Right lobe of liver (tissue), 6 donors: ENCODE results near the gene PHYHIPL. TPM values are rescaled to one million over a fixed set of nuclear protein-coding genes. Genes with fewer than 3 reads are reported as not detected.

Experiments
- ATAC-seq, 4 donors: fragments of 200-7000 bp; cut with Tn5 transposase; one replicate each; pipeline ENCODE4 v1.9.1; 2020; ENCODE audit warnings: mild to moderate bottlenecking in 4 of 4, moderate library complexity in 4 of 4
- DNase-seq, 3 donors: peaks; one replicate each; pipeline ENCODE4 v3.0.0-alpha.2; 2020
- H3K27ac ChIP-seq, 3 donors: fragments of 200-600 bp; one replicate each; pipeline ENCODE4 v1.8.0; 2022
- H3K27me3 ChIP-seq, 2 donors: fragments of 200-600 bp; one replicate each; pipeline ENCODE4 v1.8.0; 2022
- H3K36me3 ChIP-seq, 4 donors: fragments of 200-600 bp; sonication (generic) in 1 of 4; one replicate each; pipeline versions ENCODE4 v1.5.1 to v1.8.0; 2017 to 2022; ENCODE audit warnings: control low read depth in 1 of 4
- H3K4me1 ChIP-seq, 4 donors: fragments of 200-600 bp; sonication (generic) in 1 of 4; one replicate each; pipeline versions ENCODE4 v1.5.1 to v1.8.0; 2017 to 2022; ENCODE audit warnings: control low read depth in 1 of 4
- H3K4me3 ChIP-seq, 3 donors: fragments of 200-600 bp; one replicate each; pipeline ENCODE4 v1.8.0; 2022
- H3K9me3 ChIP-seq, 4 donors: fragments of 200-600 bp; sonication (generic) in 1 of 4; one replicate each; pipeline versions ENCODE4 v1.5.1 to v1.8.0; 2017 to 2022; ENCODE audit warnings: control low read depth in 1 of 4
- POLR2A ChIP-seq: fragments of 450-650 bp; IDR thresholded peaks from one replicate; pipeline ENCODE4 v1.6.1; 2017; ENCODE audit warnings: antibody characterized with exemption, mild to moderate bottlenecking
- WGBS: methylation state at CpG from one replicate; pipeline ENCODE4 v1.1.6; 2018; ENCODE audit warnings: low coverage, low lambda C conversion rate; ENCODE audit not compliant: insufficient coverage; ENCODE audit errors: missing lambda C conversion rate; 5-methylcytosine and 5-hydroxymethylcytosine counted together
- intact Hi-C, 2 donors: fragments of 100-400 bp; cut with DNase I; formaldehyde crosslinking; loops; one replicate each; pipeline versions ENCODE4 v1.11.2 to v1.14.1; 2022
- total RNA-seq, 6 experiments: library from RNA; depleted of rRNA in 2 of 6; stranded (reverse); fragments of >200 nt in 2 of 6; fragmentation: NEBNext Ultra II Directional in 3 of 6; extraction: Animal tissue kit (Norgen Biotek cat#: 25700) in 3 of 6; gene quantifications; one replicate each; pipeline versions ENCODE4 v1.1.0 to v1.2.4, GENCODE V29; 2016 to 2023
- TF ChIP-seq, protein P1 (sequence below), 4 donors: fragments of 200-600 bp in 3 of 4; fragments of 450-650 bp in 1 of 4; IDR thresholded peaks; one replicate each; pipeline versions ENCODE4 v1.5.1 to v1.8.0; 2016 to 2022; ENCODE audit warnings: antibody characterized with exemption in 4 of 4, mild to moderate bottlenecking in 2 of 4
- donor health status: DM: no; HTN: yes; CAD: no.
- donor health status: DM: no; HTN: no; CAD: no.
- donor health status: DM: no; HTN: no; CAD: no.
- donor health status: DM: no; HTN: yes; CAD: no.
- donor health status: DM: no; HTN: yes; CAD: no.

PHYHIPL gene
- total RNA-seq, 6 experiments from 2014 or later, result 0.49 to 1.00 (median 0.75) TPM

DNA sequence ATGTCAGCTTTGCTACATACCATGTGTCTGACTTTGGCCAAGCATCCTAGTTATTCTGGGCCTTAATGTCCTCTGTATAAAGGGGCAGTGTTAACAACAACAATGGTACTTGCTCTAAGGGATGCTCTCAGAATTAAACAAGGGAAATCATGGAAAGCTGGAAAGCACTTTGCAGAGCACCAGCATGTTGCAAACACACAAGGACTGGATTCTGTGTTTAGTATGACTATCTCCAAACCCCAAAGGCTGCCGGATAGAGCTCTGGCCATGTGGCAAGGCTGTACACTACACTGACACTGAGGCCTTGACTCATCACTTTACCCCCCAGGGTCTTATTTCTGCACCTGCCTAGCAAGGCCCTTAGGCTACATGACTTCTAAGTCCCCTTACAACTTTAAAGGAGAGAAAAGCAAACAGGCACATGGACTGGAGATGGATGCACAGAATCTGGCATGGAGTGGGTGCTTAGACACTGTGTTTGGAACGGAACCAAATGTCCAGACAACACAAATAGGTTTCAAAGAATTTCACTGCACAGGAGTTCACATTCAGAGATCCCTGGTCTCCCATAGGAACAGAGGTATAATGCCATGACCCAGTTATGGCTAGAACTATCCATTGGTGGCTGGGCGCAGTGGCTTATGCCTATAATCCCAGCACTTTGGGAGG lies 111.3 kb downstream of the PHYHIPL start:
- ATAC-seq (no peak), DNase-seq (no peak)
- Histone ChIP-seq H3K36me3 (no peaks in the 10 kb centered on the region), H3K9me3 (no peaks in the 10 kb centered on the region), H3K27me3 (no peaks in the 10 kb centered on the region), H3K4me3 (no peak overlapping the region), H3K4me1 (no peaks in the 10 kb centered on the region), H3K27ac (no peak overlapping the region)
- TF ChIP-seq, protein P1, sequence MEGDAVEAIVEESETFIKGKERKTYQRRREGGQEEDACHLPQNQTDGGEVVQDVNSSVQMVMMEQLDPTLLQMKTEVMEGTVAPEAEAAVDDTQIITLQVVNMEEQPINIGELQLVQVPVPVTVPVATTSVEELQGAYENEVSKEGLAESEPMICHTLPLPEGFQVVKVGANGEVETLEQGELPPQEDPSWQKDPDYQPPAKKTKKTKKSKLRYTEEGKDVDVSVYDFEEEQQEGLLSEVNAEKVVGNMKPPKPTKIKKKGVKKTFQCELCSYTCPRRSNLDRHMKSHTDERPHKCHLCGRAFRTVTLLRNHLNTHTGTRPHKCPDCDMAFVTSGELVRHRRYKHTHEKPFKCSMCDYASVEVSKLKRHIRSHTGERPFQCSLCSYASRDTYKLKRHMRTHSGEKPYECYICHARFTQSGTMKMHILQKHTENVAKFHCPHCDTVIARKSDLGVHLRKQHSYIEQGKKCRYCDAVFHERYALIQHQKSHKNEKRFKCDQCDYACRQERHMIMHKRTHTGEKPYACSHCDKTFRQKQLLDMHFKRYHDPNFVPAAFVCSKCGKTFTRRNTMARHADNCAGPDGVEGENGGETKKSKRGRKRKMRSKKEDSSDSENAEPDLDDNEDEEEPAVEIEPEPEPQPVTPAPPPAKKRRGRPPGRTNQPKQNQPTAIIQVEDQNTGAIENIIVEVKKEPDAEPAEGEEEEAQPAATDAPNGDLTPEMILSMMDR (IDR thresholded peaks at IDR 0.05), result no peak
- no peak for TF ChIP-seq POLR2A
- intact Hi-C loops, result no loop called here
- 90% methylated on average over 3 of the region's 3 CpGs for WGBS

DNA sequence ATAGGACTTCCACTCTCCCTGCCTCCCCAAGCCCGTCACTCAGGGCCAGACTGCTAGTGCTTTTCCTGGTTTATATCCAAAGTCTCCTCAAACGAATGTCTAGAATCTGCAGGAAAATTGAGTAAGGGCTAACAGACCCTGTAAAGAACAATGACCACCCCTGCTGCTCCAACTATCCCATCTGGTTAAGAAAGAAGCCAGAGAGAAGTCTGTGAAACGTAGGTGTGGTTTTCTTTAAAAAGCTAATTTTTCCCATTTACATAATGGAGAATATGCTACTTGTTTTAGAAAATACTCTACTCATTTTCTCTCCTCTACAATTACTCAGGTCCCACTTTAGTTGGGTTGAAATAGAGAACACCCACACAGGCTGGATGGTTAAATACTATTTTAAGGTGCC lies 113.4 kb downstream of the PHYHIPL start:
- ATAC-seq (no peak), DNase-seq (no peak)
- intact Hi-C loops, result no loop called here
- H3K36me3 ChIP-seq, result no peaks in the 10 kb centered on the region
- H3K27ac ChIP-seq, result no peak overlapping the region
- no peak overlapping the region for H3K4me3 ChIP-seq
- no peaks in the 10 kb centered on the region for H3K9me3 ChIP-seq
- WGBS, result 80% methylated on average over 3 of the region's 3 CpGs
- H3K27me3 ChIP-seq, result no peaks in the 10 kb centered on the region
- H3K4me1 ChIP-seq, result no peaks in the 10 kb centered on the region
- TF ChIP-seq, protein P1 (IDR thresholded peaks at IDR 0.05), result no peak
- no peak for TF ChIP-seq POLR2A

DNA sequence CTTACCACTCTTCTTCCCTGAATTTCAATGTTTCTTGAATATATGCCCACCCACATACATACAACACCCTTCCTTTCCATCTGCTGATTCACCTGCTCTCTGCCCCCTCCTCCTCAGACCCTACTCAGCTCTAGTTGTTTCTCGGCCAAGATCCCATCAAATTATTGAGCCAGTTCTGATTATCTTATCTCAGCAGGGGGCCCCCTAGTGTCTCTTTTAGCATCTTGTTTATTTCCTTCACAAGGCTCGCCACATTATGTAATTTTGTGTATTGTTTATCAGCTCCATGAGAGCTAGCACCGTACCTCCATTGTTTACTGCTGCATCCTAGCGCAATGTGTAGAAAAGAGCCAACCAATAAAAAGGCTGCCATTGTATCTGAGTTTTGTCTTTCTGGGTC lies 114.0 kb downstream of the PHYHIPL start:
- ATAC-seq (no peak), DNase-seq (no peak)
- intact Hi-C loops, result no loop called here

More for the DNA sequence above, 114.0 kb downstream of the PHYHIPL start:
- H3K4me1 ChIP-seq, result no peaks in the 10 kb centered on the region
- H3K27ac ChIP-seq, result no peak overlapping the region
- H3K27me3 ChIP-seq, result no peaks in the 10 kb centered on the region
- no peaks in the 10 kb centered on the region for H3K36me3 ChIP-seq
- WGBS, result 65% methylated on average over 4 of the region's 4 CpGs
- no peak overlapping the region for H3K4me3 ChIP-seq
- no peak for TF ChIP-seq POLR2A
- TF ChIP-seq, protein P1 (IDR thresholded peaks at IDR 0.05), result peak in 3 of 4 donors; percentile 12 to 35 (median 23)
- no peaks in the 10 kb centered on the region for H3K9me3 ChIP-seq

Other genes starting within 250 kb of the PHYHIPL start
- 1 to 10 TPM in 4 of 6 experiments, under 1 TPM in 2; 0.49 to 7.4 (median 1.5) TPM for gene FAM13C, start 185.9 kb downstream of the PHYHIPL start, total RNA-seq